ENCODE data around the gene STXBP4.
A peak's percentile ranks its signal among the peaks of the same experiment; 100 is the strongest.

The STXBP4 gene

DNA sequence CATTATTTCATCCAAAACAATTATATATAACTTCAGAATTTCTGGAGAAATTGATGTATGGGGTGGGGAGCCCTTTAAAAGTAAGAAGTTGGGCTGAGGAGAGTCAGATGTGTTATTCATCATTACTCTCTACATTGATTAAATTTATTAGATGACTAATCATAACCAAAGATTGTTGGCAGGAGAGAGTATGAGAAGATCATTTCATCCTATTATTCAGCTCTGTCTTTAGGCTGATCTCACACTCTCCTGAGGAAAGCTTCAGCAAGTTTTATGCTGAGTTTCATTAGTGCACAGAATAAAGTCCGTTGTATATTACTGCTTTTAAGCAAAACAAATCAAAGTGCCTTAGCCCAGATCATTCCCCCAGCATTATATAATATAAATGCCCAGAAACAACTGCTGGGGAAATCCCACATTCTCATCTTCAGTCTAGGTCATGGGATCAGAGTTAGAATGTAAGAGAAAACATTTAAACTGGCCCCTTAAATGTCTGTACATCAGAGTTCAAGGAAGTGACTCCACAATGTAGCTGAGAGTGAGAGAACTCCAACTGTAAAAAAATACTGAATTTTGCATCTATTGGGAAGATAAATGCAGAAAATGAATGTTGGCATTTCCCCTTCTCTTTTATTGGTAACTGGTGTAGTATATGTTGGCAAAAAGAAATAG, 166.1 kb downstream of the STXBP4 start:
- peak; percentile 19 for DNase-seq

DNA sequence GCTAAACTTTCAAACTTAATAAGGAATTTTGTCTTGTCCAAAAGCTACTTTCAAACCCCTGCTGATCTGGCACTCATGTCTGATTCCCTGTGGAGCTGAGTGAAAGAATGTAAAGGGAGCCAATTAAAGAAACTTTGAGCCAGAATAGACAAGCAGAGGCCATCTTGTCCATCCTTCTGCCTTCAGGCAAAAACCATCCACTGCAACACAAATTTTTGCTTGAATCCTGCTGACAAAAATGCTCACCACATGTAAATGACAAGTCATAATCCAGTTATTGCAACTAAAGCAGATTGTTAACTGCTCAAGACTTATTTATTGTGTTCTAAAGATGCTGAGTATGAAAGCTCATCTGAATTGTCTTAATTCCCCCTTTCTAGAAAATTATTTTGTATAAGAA, 172.2 kb downstream of the STXBP4 start:
- no peak for DNase-seq

DNA sequence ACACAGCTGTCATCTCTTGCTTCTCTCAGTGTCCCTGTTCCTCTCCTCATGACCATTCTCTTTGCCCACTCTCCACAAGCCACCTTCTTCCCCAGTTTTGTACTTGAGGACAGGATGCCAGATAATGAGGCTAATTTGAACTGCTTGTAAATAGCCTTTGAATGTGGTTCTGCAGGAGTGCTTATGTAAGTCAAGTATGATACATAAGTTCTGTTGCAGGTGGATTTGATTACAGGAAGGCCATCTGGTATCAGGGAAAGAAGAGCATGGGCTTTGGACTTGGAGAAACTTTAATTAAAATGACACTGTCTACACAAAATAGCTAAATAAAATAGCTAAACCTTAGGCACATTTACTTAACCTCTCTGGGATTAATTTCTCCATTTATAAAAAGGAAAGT, 176.0 kb downstream of the STXBP4 start:
- DNase-seq: no peak

DNA sequence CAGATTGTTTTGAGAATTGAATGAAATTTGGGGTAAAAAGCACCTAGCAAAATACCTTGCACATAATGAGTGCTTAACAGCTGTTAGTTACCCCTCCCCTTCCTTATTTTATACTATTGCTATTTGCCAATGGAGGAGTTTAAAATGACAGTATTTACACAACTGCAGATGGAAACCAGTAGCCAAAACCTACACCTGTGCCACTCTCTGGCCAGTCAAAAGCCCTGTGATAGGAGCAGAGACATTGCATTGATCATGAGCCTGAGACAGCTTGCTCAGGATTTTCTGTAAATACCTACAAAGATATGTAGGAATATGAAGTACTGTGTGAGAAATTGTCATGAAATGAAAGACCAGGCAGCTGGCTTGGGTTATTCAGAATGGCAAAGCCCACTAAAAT, 180.9 kb downstream of the STXBP4 start:
- DNase-seq: no peak

DNA sequence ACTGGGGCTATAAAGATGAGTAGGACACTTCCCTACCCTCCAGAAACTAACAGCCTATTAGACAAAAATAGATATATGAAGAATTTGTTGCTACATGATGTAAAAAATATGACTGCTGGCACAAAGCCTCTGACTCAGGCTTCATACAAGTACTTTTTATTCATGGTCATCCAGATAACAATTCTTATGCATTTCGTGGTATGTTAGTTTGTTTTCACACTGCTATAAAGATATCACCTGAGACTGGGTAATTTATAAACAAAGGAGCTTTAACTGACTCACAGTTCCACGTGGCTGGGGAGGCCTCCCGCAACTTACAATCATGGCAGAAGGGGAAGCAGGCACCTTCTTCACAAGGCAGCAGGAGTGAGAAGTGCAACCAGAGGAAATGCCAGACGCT, 183.7 kb downstream of the STXBP4 start:
- peak; percentile 10 for DNase-seq

DNA sequence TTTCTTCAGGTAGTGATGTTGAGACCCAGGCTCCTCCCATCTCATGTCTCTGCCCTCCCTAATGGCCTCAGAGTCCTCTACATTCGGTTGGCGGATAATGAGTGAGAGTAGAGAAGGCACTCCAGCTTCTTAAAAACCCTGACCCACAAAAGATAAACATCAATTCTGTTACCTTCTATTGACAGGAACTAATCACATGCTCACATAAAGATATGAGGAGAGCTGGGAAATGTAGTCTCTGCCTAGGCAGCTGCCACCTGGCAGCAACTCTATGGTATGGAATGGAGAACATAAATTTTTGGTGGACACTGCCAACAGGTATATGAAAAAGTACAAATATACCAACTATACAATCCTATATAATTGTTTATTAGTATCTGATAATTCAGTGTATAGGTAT, 185.5 kb downstream of the STXBP4 start:
- DNase-seq: no peak

DNA sequence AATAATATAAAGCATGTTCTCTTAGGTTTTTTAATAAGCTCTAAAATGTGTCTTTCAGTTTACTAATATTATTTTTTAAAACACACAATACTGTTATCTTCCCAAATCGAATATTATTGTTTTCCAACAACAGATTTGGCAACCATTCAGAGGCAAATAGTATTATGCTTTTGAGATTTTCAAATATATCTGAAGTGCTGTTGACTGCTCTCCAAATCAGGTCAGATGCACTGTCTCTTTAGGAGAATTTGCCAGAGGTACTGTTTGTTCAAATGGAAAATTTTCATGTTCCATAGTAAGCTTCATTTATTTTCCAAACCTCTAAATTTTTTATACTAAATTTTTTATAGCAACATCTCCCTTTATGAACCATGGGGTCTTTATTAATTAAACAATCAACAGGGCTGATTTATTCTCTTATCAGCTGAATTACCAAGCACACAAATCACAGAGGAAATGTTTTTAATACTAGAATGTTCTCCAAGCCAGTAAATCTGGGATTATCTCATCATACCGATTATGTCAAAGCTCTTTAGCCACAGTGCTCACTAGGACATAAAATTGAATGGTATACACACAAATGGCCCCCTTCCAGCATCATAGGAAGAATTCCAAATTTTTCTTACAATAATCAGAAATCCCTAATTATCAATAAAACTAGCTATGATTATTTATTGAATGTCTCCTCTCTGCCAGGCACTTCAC, 187.4 kb downstream of the STXBP4 start:
- DNase-seq: no peak

DNA sequence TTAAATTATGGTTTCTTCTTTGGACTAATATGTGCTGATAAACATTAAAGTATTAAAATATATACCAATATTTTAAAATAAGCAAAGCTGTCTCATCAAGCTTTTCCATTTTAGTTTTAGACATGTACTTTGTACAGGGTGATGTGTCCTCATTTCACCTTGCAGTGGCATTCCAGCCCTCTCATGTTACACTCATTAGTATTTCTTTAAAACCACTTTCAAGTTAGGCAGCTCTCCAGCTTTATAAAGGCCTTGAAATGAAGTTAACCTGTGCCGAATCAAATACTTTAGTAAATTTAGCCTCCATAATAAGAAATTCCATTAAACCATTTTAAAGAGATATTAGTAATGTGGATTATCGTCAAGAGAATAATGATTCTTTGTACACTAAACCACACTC, 188.6 kb downstream of the STXBP4 start:
- DNase-seq: peak; percentile 63

DNA sequence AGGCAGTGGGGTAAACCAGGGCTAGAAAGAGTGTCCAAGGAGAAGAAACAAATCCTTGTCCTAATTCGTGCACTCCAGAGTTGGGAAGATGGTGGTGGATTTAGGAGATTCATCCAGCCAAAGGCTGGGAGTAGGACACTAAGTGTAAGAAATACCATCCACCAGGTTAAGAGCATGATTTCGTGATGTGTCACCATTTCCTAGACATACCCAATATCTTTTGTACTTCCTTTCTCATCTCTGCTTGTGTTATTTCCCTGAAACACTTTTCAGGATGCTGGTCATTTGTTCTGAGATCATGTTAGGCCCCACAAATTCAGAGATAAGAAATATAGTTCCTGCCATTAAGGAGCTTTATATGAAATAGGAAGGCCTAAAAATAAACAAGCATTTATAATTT, 189.9 kb downstream of the STXBP4 start:
- DNase-seq: peak; percentile 7

DNA sequence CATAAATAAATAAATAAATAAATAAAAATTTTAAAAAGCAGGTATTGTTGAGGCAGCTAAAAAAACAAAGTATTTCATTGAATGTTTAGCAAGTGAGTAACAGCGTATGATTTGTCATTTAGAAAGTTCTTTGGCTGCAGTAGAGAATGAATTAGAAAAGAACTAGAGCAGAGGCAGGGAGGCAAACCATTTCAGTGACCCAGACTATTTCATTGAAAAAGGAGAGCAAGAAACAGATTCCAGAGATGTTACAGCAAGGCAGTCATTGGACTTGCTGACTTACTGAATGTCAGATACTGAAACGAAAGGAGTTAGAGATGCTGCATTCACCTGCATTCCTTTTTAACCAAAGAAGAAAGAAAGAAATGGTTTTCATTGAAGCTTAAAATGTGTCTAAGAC, 190.7 kb downstream of the STXBP4 start:
- peak; percentile 41 for DNase-seq

DNA sequence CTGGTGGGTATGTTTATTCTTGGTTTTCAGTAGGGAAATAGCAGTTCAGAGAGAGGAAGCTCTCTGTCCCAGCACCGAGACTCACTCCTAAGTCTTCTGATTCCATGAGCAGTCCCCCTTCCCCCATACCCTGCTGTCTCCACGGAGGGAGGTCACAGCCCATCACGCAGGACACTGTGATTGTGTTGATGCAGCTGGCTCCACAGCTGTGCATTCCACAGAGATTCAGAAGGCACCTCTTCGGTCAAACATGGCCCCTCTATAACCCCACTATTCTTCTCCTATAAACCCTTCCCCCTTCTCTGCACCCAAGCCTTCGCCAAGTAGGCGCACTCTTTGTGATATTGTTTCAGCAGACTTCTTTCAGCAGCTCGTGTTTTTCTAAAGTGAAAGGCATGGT, 191.9 kb downstream of the STXBP4 start:
- no peak for DNase-seq

DNA sequence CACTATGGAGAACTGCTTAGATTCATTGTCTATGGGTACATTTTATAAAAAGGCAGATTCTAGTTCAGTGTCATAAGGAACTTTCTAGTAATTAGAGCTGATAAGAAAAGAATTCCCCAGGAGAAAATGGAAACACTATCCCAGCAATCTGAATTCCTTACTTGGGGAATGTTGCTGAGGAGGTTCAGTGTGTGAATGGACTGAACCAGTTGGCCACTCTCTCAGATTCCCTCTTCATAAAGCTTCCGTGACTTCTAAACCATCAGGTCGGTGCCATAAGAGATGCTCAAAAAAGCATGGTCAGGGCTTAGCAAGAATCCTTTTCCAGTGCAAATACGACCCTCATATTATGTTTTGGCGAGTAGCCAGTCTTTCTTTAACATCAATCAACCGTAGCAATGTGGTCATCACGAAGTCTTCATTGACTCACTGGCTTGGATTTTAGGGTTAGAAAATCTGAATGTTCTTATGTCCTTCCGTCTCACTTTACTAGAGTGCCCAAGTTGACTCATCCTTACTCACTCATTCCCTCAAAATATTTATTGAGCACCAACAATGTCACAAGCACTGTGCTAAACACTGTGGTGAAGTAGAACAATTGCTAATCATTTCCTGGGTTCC, 193.5 kb downstream of the STXBP4 start:
- peak; percentile 86 for DNase-seq

DNA sequence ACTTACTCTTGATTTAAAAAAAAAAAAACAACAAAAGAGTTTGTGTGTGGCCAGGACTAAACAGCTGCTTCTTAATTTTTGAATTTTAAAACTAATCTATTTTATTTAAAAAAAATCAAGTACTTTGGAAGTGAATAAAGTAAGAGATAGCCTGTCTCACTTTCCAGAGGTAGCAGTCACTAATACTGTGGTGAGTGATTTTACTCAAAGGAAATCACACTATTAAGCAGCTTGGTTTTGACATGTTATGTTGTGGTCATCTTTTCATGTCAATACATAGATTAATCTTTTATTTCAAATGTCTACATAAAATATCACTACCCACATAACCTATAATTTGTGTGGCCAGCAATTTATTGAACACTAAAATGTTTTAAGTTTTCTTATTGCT, 194.0 kb downstream of the STXBP4 start:
- no peak for DNase-seq

DNA sequence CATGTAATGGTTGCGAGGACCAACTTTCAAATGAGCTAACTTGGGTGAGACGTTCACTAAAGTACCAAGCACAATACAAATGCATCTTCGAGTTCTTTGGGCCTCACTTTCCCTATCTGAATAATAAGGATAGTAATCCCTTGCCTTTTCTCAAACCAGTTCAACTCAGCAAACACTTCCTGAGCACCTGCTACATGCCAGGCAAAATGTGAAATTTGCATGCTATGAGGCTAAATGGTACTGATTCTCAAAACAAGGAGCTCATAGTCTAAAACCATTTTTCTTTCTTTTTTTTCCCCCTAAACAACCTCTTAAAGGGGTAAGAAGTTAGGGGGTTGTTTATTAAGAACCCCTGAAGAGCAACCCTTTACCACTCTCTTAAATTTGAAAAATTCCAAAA, 194.8 kb downstream of the STXBP4 start:
- DNase-seq: no peak

DNA sequence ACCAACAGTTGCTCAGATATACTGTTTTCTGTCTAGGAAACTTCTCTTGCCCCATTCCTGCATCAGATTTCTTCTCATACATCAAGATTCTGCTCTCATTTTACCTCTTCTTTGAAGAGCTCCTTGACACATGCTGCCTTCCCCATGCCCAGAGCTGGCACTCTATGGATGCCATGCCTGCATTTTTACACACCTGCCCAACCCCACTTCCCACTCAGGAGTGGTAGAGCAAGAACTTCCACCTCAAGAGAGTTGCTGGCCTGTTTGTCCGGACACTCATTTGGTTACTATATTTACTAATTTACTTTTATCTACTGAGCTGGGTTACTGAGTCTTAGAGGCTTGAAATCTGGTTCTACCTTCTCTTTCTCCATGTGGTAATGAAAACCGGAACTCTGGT, 197.9 kb downstream of the STXBP4 start:
- DNase-seq: no peak

DNA sequence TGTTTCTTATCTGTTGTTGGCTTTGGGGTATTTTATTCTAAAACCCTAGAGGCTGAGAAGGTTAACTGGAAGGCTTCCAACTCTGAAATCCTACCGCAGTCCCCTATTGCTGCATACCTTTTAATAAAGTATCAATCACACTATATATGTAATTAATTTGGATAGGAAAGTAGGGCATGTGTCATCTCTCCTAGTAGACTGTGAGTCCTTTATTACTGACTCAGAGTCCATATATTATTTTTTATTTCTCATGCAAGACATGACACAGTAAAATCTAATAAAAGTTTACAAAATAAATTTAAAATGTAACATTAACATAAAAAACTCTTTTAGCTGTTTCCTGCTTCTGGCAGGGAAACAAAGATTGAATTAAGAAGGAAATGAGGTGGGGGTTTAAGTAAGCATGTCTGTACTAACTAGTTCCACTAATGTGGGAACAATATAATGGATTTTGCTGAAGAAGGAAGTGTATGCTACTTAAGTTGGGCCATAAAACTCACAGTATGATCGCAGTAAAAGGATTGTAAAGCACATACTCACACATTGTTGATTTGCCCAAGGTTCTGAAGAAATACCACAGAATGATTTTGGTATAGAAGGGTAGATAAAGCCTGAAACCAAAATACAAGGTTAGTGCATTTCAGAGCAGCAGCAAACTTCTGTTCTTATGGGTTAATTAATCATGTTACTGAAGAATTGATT, 198.6 kb downstream of the STXBP4 start:
- DNase-seq: peak; percentile 8

DNA sequence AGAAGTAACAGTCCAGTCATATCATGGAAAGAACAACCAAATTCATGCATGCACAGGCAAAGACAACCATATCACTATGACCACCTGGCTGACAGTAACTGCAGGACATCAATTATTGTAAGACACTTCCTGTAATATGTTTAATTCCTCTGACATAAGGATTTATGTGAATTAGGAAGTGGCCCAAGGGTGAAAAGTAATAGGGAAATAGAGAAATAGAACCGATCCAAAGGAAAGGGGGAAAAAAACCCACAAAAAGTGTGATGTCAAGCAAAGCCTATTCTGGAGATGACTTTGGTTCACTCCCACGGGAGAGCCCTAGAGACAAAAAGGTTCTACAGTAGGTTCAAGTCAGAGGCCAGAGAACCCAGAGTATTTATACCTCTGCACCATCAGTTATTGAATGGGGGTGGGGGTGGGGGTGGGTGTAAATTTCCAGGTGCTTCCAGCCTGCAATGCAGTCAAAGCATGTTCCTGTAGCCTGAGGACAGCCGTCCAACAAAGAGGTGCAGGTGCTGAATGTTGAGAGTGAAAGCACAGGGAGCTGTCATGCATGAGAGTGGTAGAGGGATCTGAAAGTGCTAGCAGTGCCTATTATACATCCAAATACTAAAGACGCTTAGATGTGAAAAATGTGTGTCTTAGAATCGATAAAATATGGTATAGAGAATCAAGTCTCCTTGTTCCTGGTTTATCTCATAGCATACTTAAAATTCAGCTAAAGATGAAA, 200.6 kb downstream of the STXBP4 start:
- DNase-seq: no peak

DNA sequence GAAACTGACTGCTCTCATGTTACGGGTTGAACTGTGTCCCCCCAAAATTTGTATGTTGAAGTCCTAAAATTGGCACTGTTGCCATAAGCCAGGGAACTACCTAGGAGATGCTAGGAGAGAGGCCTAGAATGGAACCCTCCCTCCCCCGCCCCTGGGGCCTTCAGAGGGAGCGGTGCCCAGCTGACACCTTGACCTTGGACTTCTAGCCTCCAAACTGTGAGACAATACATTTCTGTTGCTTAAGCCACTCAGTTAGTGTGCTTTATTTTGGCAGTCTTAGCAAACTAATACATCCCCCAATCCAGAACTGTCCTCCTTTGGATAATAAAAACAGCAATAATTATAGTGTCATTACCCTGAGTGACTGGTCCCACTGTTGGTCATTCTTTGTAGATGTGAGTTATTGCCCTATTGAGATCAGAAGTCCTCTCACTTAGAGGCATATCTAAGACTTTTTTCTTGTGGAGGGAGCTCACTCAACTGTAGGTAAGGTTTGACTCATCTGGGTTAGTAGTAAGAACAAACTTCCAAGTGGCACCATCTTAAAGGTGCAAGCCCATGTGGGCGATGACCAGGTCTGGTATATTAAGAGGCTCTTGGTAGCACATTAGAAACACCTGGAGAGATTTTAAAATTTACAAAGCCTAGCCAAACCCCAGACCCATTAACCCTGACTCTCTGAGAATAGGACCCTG, 203.2 kb downstream of the STXBP4 start:
- DNase-seq: no peak

DNA sequence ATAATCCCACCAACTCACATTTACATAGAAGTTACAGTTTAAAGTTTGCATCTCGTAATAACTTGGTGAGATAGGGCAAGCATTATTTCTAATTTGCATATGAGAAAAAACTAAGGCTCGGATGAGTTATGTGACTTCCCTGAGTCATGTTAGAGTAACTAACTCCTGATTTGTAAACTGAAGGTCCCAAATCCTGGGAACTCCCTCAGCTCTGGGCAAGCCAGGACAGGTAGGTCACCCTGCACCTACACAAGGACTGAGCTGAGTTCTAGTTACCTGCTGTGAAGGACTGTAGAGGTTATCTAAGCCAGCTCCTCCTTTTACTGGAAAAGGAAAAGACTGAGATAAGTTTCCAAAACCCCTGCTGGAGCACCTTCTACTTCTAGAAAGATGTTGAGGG, 204.0 kb downstream of the STXBP4 start:
- DNase-seq: no peak

DNA sequence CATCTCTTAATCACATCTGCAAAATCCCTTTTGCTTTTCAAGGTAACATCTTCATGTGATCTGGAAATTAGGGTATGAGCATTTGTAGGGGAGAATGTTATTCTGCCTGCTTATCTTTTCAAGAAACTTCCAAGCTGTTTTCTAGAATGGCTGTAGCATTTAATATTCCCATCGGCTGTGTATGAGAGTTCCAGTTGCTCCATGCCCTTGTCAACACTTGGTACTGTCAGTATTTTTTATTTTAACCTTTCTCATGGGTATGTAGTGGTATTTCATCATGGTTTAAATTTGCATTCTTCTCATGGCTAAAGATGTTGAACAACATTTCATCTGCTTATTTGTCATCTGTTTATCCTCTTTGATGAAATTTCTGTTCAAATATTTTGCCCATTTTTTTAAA, 205.6 kb downstream of the STXBP4 start:
- DNase-seq: no peak

DNA sequence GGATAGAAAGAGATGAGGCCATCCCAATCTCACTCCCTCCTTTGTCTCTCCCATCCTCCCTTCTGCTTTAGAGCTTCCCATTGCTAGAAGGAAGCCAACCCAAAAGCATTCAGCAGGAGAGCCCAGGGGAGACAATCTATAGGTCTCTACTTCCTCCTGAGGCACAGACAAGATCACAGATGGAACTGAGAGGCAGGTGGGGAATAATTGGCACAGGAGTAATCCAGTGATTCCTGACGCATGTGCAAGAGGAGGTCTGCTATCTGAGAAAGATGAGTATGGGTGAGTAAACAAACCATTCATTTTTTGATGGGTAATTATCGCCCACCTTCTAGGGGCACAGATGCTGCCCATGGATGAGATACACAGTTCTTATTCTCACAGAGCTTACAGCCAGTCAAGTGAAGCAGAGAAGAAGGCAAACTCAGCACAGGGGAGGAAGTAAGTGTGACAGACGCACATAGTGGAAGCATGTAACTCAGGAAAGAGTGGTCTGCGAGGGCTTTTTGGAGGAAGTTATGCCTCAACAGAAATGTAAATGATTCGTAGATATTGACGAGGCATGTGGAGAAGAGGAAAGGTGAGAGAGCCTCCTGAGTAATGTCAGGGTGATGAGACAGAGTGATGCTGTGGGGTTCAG, 207.3 kb downstream of the STXBP4 start:
- no peak for DNase-seq

All from fibroblast of upper back skin (primary cell).